WI38 (cell line): ENCODE measurements around the gene NOP10.
A peak's percentile ranks its signal among the peaks of the same experiment; 100 is the strongest.

Experiments
- H3K4me3 ChIP-seq: 2 replicates; pipeline ENCODE4 v1.5.1; 2011; ENCODE audit warnings: low read depth, mild to moderate bottlenecking, control low read depth, low read length
- CTCF ChIP-seq: IDR thresholded peaks from 2 replicates; pipeline ENCODE4 v1.5.1; 2012; ENCODE audit warnings: low read depth, mild to moderate bottlenecking, control low read depth, low read length

Gene NOP10

GRCh38 chr15:34362047-34362773 lies 19.3 kb upstream of the NOP10 start:
- TF ChIP-seq CTCF = no peak
- H3K4me3 ChIP-seq = no peak overlapping the region

GRCh38 chr15:34361278-34361677 lies 18.3 kb upstream of the NOP10 start:
- no peak overlapping the region for H3K4me3 ChIP-seq
- no peak for TF ChIP-seq CTCF

- TF ChIP-seq CTCF = no peak
- H3K4me3 ChIP-seq = no peak overlapping the region
Measured at GRCh38 chr15:34360298-34360697, 17.4 kb upstream of the NOP10 start.

DNA sequence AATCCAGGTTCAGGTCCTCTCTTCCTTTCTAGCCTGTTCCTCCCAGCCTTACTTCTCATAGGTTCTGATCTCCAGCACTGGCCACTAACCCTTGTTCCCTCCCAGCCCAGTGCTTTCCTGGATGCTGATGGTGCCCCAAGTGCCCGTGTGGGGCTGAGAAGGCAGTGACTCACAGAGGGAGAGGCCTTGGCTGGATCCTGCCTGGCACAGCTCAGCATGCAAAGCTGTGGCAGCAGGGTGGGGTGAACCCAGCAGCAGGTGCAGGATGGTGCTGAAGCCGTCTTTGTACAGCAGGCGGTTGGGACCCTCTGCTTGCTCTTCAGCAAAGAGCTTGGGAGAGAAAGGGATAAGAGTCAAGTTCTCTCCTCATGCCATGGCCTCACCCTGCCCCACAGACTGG lies 16.5 kb upstream of the NOP10 start:
- H3K4me3 ChIP-seq = no peak overlapping the region

GRCh38 chr15:34358948-34359347 lies 16.0 kb upstream of the NOP10 start:
- no peak overlapping the region for H3K4me3 ChIP-seq
- no peak for TF ChIP-seq CTCF

More for the DNA sequence above, 16.5 kb upstream of the NOP10 start:
- TF ChIP-seq CTCF = no peak

DNA sequence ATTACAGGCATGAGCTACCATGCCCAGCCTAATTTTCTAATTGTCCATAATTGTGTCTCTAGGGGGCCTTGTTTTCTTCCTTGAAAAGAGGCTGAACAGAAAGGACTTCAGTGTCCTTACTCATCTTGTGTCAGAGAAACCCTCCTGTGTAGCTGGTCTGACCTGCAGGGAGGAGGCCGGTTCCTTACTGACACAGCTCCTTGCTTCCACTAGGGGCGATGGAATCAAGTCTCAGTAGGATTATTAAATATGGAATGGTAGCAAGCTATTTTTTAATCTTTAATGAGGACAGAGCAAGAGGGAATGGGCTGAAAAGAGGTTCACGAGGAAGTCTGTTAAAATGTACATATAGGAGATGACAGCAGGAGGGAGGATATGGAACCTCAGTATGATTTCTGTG lies 15.4 kb upstream of the NOP10 start:
- 0 out of 2 replicates have a peak, but pooled peaks have one; percentile 6 for TF ChIP-seq CTCF
- no peak overlapping the region for H3K4me3 ChIP-seq

- H3K4me3 ChIP-seq = no peak overlapping the region
- TF ChIP-seq CTCF = no peak
Measured at GRCh38 chr15:34357653-34358052, 14.7 kb upstream of the NOP10 start.
